ENCODE data around the gene TMEM74B. TPM values are rescaled to one million over a fixed set of nuclear protein-coding genes. Genes with fewer than 3 reads are reported as not detected.

Gene TMEM74B
- total and polyA plus RNA-seq, 2 experiments from 2014 or later = 12.3 to 40.3 TPM

DNA sequence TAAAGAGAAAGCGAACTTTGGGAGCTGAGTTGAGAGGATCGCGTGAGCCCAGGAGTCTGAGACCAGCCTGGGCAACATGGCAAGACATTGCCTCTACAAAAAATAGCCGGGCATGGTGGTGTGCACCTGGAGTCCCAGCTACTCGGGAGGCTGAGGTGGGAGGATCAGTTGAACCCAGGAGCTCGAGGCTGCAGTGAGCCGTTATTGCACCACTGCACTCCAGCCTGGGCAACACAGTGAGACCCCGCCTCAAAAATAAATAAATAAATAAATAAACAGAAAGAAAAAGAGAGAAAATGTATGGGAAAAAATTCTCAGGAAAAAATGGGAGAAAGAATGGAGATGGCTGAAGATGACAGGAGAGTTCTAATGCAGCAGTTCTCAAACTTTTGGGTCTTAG, 21.0 kb upstream of the TMEM74B start:
- Histone ChIP-seq H3K4me1 (ENCODE audit: low read depth) (no peaks in the 10 kb centered on the region), H3K9me3 (ENCODE audit: low read depth) (no peaks in the 10 kb centered on the region), H3K4me3 (no peak overlapping the region), H3K36me3 (no peaks in the 10 kb centered on the region), H3K27ac (no peak overlapping the region), H3K27me3 (no peaks in the 10 kb centered on the region)
- DNase-seq (ENCODE audit: low read depth in 1 of 2, low spot score in 1 of 2) = no peak
- TF ChIP-seq, protein P1, sequence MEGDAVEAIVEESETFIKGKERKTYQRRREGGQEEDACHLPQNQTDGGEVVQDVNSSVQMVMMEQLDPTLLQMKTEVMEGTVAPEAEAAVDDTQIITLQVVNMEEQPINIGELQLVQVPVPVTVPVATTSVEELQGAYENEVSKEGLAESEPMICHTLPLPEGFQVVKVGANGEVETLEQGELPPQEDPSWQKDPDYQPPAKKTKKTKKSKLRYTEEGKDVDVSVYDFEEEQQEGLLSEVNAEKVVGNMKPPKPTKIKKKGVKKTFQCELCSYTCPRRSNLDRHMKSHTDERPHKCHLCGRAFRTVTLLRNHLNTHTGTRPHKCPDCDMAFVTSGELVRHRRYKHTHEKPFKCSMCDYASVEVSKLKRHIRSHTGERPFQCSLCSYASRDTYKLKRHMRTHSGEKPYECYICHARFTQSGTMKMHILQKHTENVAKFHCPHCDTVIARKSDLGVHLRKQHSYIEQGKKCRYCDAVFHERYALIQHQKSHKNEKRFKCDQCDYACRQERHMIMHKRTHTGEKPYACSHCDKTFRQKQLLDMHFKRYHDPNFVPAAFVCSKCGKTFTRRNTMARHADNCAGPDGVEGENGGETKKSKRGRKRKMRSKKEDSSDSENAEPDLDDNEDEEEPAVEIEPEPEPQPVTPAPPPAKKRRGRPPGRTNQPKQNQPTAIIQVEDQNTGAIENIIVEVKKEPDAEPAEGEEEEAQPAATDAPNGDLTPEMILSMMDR (IDR thresholded peaks at IDR 0.05; ENCODE audit: low read depth, low read length) = no peak

DNA sequence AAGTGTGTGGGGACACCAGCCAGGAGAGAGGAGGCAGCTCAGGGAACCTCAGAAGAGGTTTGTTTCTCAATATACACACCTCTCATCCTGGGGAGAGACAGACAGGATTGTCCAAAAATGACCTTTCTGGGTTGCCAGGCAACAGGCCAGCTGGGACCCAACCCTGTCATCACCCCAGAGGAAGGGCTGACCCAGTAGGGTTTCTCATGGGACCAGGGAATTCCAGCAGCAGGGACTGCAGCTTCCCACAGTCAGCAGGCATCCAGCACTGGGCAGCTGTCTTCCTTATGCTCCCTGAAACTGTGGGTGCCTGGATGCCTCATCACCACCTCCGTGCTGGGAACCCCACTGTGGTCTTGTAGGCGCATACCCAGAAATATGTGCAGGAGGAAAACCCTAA, 19.8 kb upstream of the TMEM74B start:
- H3K4me1 ChIP-seq (ENCODE audit: low read depth) = no peaks in the 10 kb centered on the region
- no peak overlapping the region for H3K4me3 ChIP-seq
- TF ChIP-seq, protein P1 (IDR thresholded peaks at IDR 0.05; ENCODE audit: low read depth, low read length) = no peak
- DNase-seq (ENCODE audit: low read depth in 1 of 2, low spot score in 1 of 2) = no peak
- no peaks in the 10 kb centered on the region for H3K9me3 ChIP-seq (ENCODE audit: low read depth)
- no peaks in the 10 kb centered on the region for H3K27me3 ChIP-seq
- no peak overlapping the region for H3K27ac ChIP-seq
- no peaks in the 10 kb centered on the region for H3K36me3 ChIP-seq

DNA sequence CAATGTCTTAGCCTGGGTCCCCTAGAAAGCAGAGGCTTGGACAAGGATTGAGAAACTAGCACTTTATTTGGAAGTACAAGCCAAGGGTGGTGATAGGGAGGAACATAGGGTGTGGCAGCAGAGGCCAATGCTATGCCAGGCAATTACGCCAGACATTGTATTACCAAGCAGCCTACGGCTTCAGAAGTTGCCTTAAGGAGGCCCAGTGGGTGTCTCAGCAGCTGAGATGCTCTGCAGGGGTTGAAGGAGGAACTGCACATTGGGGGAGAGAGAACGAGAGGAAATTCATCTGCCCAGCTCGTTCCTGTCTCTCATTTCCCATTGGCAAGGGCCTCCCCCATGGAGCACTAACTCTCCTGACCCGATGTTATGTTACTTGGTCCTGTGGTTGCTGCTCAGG, 19.3 kb upstream of the TMEM74B start:
- Histone ChIP-seq H3K27me3 (no peaks in the 10 kb centered on the region), H3K36me3 (no peaks in the 10 kb centered on the region), H3K27ac (no peak overlapping the region), H3K4me1 (ENCODE audit: low read depth) (no peaks in the 10 kb centered on the region), H3K9me3 (ENCODE audit: low read depth) (no peaks in the 10 kb centered on the region), H3K4me3 (no peak overlapping the region)
- no peak for DNase-seq (ENCODE audit: low read depth in 1 of 2, low spot score in 1 of 2)
- TF ChIP-seq, protein P1 (IDR thresholded peaks at IDR 0.05; ENCODE audit: low read depth, low read length) = no peak

DNA sequence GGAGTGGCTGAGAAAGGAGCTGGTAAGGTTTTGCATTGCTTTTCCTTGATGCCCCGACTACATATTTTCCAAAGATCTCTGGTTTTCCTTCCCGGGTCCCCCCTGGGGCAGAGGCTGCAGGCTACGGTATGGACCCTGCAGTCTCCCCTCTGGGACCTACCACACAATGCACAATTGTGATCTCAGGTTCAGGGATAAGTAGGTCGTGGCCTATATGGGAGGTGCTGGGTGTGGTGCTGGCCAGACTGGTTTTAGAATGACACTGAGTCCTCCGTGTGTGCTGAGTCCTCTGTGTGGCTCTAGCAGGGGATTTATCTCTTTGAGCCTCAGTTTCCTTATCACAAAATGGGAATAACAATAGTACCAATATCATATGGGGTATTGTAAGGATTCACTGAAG, 18.8 kb upstream of the TMEM74B start:
- H3K4me1 ChIP-seq (ENCODE audit: low read depth) = no peaks in the 10 kb centered on the region
- no peak overlapping the region for H3K27ac ChIP-seq
- no peak overlapping the region for H3K4me3 ChIP-seq
- H3K9me3 ChIP-seq (ENCODE audit: low read depth) = no peaks in the 10 kb centered on the region
- no peak for DNase-seq (ENCODE audit: low read depth in 1 of 2, low spot score in 1 of 2)
- H3K27me3 ChIP-seq = no peaks in the 10 kb centered on the region
- no peaks in the 10 kb centered on the region for H3K36me3 ChIP-seq
- TF ChIP-seq, protein P1 (IDR thresholded peaks at IDR 0.05; ENCODE audit: low read depth, low read length) = no peak

DNA sequence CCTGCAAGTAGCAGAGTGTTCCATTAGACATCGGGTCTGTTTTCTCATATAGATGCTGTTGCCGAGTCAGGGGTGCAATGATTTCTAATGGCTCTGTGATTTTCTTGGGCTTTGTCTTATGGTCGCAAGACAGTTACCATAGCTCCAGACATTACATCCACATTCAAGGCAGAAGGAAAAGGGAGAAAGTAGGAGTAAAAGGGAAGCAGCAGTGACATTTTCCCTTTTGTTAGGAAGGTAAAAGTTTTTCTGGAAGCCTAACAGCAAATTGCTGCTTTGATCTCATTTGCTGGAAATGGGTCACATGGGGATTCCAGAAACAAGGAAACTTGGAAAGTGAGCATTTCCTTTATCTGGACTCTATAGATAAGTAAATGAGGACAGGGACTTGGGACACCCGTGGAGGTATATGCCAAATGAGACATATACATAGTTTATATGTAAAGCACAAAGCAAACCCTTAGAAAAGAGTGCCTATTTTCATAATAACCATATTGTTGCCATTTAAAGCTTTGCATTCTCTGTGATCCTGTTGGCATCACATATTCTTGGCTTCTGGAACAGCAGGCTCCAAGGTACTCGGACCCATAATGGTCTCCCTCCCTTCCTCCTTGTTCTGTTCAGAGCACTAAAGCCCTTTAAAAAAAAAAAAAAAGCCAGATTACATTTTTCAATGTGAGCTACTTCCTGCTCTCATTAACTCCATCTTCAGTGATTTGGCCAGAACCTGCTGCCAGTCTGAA, 18.2 kb upstream of the TMEM74B start, which contains the start of gene C20orf202:
C20orf202 (plus strand) TSS at position 693 of the 743 bp plus-strand sequence. CDS start 132 bp downstream, outside the sequence.
- Histone ChIP-seq H3K36me3 (no peaks in the 10 kb centered on the region), H3K27ac (no peak within 1 kb of the TSS), H3K4me1 (ENCODE audit: low read depth) (no peaks in the 10 kb centered on the region), H3K27me3 (no peaks in the 10 kb centered on the region), H3K9me3 (ENCODE audit: low read depth) (no peaks in the 10 kb centered on the region), H3K4me3 (no peak within 1 kb of the TSS)
- TF ChIP-seq, protein P1 (IDR thresholded peaks at IDR 0.05; ENCODE audit: low read depth, low read length) = no peak
- no peak for DNase-seq (ENCODE audit: low read depth in 1 of 2, low spot score in 1 of 2)
